HL-60 (cell line): ENCODE data around the gene MLF2.

ENCODE experiments used
- DNase-seq, 2 experiments: peaks; one replicate each; pipeline ENCODE4 v3.0.0-alpha.2; 2010 to 2020; ENCODE audit warnings: low read depth in 1 of 2, low spot score in 1 of 2
- H3K27ac ChIP-seq: fragments of 250-450 bp; sonication (Bioruptor Pico); replicated peaks from 2 replicates; pipeline ENCODE4 v1.5.1; 2020; ENCODE audit warnings: mild to moderate bottlenecking, moderate library complexity
- H3K27me3 ChIP-seq: fragments of 250-450 bp; sonication (Bioruptor Pico); 2 replicates; pipeline ENCODE4 v1.5.1; 2021; ENCODE audit warnings: mild to moderate bottlenecking, moderate library complexity; ENCODE audit not compliant: insufficient read depth, poor library complexity, severe bottlenecking
- H3K4me3 ChIP-seq: replicated peaks from 2 replicates; pipeline ENCODE4 v1.5.1; 2011; ENCODE audit warnings: mild to moderate bottlenecking, control low read depth, low read length; ENCODE audit not compliant: insufficient read depth
- GABPA ChIP-seq: IDR thresholded peaks from 2 replicates; pipeline ENCODE4 v1.6.1; 2012; ENCODE audit warnings: low read depth
- POLR2AphosphoS5 ChIP-seq: IDR thresholded peaks from 2 replicates; pipeline ENCODE4 v1.6.1; 2012; ENCODE audit warnings: low read depth
- SPI1 ChIP-seq: IDR thresholded peaks from 2 replicates; pipeline ENCODE4 v1.6.1; 2012; ENCODE audit warnings: low read depth, mild to moderate bottlenecking, borderline replicate concordance
- TF ChIP-seq, protein P1 (sequence below): IDR thresholded peaks from 2 replicates; pipeline ENCODE4 v1.6.1; 2012; ENCODE audit warnings: low read depth; ENCODE audit not compliant: insufficient replicate concordance
- TF ChIP-seq, protein P2 (sequence below): IDR thresholded peaks from one replicate; pipeline ENCODE4 v1.5.1; 2011; ENCODE audit warnings: low read length, control low read depth, inconsistent platforms; ENCODE audit not compliant: insufficient read depth

MLF2 gene

DNA sequence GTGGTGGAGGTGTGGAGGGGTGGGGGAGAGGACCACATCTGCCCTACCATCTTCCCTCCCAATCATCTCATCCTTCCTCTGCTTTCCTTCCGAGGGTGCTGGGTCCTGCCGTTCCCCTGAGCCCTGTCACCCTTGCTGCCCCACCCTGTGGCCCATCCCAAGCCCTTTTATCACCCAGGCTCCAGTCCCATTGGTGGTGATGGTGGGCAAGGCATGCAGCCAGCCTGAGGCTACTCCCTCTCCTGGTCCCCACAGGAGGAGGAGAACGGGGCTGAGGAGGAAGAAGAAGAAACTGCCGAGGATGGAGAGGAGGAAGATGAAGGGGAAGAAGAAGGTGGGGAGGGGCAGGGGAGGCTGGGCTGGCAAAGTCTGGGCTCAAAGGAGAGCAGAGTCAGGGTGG lies 16.7 kb upstream of the MLF2 start:
- H3K27ac ChIP-seq = no peak overlapping the region
- peaks cover 46% of the 10 kb centered on the region for H3K27me3 ChIP-seq
- H3K4me3 ChIP-seq = no peak overlapping the region
- TF ChIP-seq, protein P1, sequence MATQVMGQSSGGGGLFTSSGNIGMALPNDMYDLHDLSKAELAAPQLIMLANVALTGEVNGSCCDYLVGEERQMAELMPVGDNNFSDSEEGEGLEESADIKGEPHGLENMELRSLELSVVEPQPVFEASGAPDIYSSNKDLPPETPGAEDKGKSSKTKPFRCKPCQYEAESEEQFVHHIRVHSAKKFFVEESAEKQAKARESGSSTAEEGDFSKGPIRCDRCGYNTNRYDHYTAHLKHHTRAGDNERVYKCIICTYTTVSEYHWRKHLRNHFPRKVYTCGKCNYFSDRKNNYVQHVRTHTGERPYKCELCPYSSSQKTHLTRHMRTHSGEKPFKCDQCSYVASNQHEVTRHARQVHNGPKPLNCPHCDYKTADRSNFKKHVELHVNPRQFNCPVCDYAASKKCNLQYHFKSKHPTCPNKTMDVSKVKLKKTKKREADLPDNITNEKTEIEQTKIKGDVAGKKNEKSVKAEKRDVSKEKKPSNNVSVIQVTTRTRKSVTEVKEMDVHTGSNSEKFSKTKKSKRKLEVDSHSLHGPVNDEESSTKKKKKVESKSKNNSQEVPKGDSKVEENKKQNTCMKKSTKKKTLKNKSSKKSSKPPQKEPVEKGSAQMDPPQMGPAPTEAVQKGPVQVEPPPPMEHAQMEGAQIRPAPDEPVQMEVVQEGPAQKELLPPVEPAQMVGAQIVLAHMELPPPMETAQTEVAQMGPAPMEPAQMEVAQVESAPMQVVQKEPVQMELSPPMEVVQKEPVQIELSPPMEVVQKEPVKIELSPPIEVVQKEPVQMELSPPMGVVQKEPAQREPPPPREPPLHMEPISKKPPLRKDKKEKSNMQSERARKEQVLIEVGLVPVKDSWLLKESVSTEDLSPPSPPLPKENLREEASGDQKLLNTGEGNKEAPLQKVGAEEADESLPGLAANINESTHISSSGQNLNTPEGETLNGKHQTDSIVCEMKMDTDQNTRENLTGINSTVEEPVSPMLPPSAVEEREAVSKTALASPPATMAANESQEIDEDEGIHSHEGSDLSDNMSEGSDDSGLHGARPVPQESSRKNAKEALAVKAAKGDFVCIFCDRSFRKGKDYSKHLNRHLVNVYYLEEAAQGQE = no peak
- TF ChIP-seq GABPA (no peak), POLR2AphosphoS5 (no peak), SPI1 (no peak)
- TF ChIP-seq, protein P2, sequence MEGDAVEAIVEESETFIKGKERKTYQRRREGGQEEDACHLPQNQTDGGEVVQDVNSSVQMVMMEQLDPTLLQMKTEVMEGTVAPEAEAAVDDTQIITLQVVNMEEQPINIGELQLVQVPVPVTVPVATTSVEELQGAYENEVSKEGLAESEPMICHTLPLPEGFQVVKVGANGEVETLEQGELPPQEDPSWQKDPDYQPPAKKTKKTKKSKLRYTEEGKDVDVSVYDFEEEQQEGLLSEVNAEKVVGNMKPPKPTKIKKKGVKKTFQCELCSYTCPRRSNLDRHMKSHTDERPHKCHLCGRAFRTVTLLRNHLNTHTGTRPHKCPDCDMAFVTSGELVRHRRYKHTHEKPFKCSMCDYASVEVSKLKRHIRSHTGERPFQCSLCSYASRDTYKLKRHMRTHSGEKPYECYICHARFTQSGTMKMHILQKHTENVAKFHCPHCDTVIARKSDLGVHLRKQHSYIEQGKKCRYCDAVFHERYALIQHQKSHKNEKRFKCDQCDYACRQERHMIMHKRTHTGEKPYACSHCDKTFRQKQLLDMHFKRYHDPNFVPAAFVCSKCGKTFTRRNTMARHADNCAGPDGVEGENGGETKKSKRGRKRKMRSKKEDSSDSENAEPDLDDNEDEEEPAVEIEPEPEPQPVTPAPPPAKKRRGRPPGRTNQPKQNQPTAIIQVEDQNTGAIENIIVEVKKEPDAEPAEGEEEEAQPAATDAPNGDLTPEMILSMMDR = no peak
- no peak for DNase-seq

DNA sequence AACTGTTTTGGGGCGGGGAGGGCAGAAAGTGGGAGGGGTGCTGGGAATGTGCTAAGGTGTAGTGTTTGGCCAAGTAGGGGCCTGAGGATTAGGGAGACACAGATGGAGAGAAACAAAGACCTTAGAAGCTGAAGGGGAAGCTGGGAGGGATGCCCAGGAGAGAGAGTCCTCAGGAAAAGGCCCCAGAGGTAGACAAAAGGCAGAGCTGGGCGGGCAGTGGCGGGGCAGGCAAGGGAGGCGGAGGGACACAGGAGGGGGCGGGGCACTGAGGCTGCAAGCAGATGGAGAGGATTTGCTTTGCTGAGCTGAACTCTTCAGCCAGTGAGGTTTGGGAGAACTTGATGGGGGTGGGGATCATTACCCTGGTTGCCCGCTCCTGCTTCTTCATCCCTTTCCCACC lies 16.0 kb upstream of the MLF2 start:
- Histone ChIP-seq H3K27me3 (peaks cover 43% of the 10 kb centered on the region), H3K4me3 (no peak overlapping the region), H3K27ac (no peak overlapping the region)
- no peak for DNase-seq
- TF ChIP-seq, protein P2 = no peak
- TF ChIP-seq, protein P1 = no peak
- no peak for TF ChIP-seq GABPA
- no peak for TF ChIP-seq SPI1
- TF ChIP-seq POLR2AphosphoS5 = no peak

- peaks cover 47% of the 10 kb centered on the region for H3K27me3 ChIP-seq
- no peak for DNase-seq
- H3K4me3 ChIP-seq = no peak overlapping the region
- no peak overlapping the region for H3K27ac ChIP-seq
- TF ChIP-seq SPI1 (no peak), GABPA (no peak), POLR2AphosphoS5 (no peak)
- TF ChIP-seq, protein P1 = no peak
- TF ChIP-seq, protein P2 = no peak
Observed at GRCh38 chr12:6768437-6768914, 15.5 kb upstream of the MLF2 start.
